GM04504 (cell line): ENCODE results near the gene SEBOX.
A peak's percentile ranks its signal among the peaks of the same experiment; 100 is the strongest.

Experiments
- DNase-seq: peaks from one replicate; pipeline ENCODE4 v3.0.0-alpha.2; 2012; ENCODE audit warnings: low read depth

The SEBOX gene

DNA sequence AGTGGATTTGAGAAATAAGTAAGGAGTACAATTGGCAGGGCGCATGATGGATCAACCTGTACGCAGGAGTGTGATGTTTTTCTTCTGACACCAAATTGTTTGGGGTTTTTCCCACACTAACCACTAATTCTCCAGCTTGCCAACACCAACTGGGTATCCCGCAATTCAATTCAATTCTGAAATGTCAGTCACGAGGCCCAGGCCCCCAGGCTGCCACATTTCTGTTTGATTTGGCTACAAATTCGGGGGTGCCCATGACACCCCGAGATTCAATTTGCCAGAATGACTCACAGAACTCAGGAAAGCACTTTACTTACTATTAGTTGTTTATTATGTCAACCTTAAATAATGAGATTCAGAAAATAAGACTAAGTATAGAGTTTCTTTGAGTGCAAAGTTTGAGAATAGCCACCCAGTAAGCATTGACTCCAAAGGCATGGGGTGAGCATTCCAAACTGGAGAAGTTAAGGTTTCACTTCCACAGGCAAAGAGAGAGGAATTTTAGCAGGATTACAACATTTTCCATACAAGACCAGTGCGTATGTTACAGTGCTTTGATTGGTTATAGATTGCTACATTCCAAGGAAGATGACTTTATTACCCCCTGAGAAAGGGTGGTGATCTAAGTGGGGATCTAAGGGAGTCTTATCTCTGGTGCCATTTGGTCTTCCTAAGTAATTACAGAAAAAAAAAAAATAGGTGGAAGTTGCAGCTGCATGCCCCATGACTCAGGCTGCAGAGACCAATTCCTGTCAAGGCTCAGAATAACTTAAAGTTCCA lies 29.5 kb upstream of the SEBOX start:
- no peak for DNase-seq

DNA sequence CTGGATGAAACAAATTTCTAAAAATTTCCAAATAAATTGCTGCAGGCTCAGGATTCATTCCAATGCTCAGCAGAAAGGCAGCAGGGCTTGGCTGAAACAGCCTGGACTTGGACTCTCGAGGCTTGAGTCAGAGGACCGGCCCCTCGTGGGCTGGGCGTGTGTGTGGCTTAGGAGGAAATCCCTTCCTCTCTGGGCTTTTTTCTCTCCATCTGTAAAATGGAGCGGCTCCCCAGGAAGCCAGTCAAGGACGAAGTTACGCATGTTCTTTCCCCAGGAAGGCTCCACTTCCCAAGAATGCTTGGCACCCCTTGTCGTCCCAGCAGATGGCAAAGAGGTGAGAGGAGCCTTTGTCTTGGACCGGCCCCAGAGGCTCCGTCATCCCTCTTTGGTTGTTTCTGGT lies 27.5 kb upstream of the SEBOX start:
- DNase-seq, result no peak

DNA sequence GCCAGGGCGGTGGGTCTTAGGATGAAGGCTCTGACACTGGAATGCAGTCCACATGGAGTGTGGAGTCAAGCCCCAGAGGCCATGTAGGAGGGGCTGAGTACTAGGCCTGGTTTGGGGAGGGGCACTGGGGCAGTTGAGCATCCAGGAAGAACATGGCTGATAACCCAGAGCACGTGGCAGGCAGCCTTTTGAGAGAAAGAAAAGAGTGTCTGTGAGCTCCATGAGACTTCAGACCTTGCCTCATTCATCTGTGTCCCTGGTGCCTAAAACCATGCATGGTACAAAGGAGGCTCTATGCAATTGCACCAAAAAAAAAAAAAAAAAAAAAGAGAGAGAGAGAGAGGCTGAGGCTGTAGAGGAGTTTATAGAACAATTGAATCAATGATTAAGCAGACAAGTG lies 26.4 kb upstream of the SEBOX start:
- no peak for DNase-seq

DNA sequence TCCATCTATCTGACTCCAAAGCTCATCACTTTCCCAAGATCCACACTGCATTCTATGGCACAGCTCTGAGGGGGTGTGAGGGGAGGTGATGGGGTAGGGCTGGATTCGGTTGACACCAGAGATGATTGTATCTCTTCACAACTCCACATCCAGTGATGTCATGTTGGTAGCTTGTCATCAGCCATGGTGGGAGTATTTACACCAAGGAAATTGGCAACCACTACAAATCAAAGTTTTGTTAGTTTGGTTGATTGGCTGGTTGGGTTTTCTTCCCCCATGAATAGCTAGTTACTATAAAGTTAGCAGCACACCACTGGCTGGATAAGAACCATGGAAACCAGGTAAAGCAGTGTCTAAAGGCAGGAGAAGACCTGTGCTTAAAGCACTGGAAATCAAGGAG lies 26.0 kb upstream of the SEBOX start:
- DNase-seq, result no peak

DNA sequence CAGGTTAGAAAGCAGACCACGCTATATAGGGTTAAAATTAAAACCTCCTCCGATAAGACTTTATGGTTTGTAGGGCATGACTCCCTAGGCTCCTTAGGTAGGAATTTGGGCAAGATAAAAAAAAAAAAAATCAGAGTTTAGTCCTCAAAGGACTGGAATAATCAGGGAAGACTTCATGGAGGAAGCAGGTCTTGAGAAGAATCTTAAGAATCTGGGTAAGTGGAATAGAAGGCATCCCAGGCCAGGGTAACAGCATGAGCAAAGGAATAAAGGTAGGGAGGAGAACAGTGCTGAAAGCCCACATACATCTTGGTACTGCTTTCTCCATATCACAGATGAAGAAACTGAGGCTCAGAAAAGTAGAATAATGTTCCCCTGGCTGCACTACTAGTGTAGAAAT lies 25.6 kb upstream of the SEBOX start:
- no peak for DNase-seq

DNA sequence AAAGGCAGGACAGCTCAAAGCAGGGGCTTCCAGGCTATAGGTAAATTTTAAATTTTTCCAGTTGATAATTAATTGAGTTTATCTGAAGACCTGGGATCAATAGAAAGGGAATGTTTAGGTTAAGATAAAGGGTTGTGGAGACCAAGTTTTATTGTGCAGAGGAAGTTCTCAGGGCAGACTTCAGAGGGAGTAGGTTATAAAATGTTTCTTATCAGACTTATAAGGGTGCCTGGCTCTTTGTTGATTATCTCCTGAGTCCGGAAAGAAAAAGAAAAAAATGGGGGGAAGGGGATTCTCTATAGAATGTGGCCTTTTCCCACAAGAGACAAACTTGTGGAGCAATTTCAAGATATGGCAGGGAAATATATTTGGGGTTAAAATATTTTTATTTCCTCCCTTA lies 25.1 kb upstream of the SEBOX start:
- no peak for DNase-seq

DNA sequence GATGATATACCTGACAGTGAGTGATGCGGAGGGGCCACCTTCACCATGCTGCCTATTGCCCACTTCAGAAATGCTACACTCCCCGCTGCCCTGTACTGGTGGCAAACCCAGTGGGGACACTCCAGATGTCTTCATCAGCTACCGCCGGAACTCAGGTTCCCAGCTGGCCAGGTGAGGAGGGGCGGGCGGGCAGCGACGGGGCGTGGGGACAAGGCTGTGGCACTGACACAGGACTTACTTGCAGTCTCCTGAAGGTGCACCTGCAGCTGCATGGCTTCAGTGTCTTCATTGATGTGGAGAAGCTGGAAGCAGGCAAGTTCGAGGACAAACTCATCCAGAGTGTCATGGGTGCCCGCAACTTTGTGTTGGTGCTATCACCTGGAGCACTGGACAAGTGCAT lies 23.1 kb upstream of the SEBOX start:
- no peak for DNase-seq

DNA sequence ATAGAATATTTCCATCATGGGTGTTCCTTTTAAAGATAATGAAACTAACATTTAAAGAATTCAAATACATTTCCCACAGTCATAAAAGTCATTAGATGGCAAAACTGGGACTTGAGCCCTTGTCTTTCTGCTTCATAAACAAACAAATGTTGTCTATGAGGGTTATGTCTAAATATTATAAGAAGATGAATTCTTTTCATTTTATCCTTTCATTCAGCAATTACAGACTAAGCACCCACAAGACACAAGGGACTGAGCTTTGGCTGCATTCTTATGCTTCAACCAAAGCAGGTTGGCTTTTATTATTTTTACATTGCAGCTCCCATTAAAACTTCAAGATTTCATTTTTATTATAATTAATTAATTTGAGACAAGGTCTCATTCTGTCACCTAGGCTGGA lies 21.4 kb upstream of the SEBOX start:
- no peak for DNase-seq

DNA sequence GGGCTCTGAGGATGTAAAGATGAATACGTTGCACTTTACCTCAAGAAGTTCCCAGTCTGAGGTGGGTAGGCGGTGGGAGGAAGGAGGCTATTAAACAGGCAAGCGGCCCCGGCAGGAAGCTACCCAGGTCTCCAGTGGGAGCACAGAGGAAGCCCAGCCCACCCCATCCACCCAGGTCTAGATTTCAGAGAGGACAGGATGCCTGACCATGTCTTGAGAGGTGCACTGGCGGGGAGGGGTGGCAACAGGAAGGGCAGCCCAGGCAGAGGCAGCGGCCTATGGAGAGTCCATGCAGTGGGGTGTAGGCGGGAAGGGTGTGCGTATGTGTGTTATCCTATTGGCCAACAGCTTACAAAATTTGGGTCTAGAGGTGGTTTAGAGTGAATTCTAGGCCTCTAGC lies 20.4 kb upstream of the SEBOX start:
- no peak for DNase-seq

DNA sequence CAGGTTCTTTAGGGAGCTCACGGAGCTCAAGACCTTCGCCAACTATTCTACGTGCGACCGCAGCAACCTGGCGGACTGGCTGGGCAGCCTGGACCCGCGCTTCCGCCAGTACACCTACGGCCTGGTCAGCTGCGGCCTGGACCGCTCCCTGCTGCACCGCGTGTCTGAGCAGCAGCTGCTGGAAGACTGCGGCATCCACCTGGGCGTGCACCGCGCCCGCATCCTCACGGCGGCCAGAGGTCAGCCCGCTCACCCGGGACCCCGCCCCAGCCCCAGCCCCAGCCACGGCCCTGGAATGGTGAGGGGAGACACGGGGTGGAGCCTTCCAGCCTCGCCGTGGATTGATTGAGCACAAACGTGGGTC lies 20.0 kb upstream of the SEBOX start:
- no peak for DNase-seq

DNA sequence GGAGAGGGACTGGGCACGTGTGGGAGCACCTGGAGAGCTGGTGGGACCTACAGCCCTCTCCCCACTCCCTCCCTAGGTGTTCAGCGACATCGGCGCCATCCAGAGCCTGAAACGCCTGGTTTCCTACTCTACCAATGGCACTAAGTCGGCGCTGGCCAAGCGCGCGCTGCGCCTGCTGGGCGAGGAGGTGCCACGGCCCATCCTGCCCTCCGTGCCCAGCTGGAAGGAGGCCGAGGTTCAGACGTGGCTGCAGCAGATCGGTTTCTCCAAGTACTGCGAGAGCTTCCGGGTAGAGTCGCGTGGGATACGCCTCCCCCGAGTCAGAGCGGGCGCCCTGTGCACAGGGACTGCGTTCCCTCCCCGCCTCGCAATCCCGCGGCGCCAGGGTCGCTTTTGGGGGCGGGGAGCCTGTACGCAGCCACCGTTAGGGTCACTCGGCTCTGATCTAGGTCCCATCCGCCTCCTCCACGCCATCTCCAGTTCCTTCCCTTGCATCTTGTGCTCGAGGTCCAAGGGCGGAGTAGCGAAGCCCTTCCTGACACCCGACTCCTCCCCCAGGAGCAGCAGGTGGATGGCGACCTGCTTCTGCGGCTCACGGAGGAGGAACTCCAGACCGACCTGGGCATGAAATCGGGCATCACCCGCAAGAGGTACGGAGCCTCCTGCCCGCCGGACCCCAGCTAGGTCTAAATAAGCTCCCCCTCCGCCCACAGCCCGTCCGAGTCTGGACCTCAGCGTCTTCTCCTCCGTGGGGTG lies 19.5 kb upstream of the SEBOX start:
- DNase-seq, result no peak

DNA sequence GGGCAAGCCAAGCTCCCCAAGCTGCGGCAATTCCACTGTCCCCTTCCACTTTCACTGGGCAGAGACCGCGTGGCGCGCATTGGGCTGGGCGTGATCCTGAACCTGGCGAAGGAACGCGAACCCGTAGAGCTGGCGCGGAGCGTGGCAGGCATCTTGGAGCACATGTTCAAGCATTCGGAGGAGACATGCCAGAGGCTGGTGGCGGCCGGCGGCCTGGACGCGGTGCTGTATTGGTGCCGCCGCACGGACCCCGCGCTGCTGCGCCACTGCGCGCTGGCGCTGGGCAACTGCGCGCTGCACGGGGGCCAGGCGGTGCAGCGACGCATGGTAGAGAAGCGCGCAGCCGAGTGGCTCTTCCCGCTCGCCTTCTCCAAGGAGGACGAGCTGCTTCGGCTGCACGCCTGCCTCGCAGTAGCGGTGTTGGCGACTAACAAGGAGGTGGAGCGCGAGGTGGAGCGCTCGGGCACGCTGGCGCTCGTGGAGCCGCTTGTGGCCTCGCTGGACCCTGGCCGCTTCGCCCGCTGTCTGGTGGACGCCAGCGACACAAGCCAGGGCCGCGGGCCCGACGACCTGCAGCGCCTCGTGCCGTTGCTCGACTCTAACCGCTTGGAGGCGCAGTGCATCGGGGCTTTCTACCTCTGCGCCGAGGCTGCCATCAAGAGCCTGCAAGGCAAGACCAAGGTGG lies 16.3 kb upstream of the SEBOX start:
- DNase-seq, result no peak

DNA sequence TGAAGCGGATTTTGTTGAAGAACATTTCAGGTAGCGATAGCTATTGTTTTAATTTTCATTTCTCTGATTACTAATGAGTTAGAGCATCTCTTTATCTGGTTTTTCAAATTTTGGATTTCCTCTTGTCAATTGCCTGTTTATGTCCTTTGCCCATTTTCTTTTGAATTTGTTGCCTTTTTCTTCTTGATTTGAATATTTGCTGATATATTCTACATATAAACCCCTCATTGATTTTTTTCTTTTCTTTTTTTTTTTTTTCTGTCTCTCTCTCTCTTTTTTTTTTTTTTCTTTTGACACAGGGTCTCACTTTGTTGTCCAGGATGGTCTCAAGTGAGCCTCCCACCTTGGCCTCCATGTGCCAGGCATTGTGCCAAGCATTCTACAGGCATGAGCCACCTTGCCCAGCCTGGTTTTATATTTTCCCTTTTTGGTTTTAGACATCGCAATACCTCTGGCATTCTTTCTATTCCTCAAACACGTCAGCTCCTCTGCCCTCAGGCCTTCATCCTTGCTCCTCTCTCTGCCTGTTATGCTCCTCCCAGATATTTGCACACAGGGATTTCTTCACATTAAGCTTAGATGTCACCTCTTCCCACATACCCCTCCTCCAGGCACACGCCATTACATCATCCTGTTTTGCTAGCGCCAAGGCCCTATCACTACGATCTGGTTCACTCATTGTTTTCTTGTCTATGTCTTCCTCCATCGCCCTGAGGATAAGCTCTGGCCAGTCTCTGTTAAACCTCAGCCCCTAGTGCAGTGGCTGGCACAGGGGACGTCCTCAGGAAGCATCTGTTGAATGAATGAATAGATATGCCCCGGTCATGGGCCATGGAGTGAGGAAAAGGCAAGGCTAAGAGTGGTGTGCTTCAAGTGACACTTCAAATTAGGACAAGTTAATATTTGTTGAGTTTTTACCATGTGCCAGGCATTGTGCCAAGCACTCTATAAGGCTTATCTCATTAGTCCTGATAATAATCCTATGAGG lies 15.1 kb upstream of the SEBOX start:
- DNase-seq, result no peak

DNA sequence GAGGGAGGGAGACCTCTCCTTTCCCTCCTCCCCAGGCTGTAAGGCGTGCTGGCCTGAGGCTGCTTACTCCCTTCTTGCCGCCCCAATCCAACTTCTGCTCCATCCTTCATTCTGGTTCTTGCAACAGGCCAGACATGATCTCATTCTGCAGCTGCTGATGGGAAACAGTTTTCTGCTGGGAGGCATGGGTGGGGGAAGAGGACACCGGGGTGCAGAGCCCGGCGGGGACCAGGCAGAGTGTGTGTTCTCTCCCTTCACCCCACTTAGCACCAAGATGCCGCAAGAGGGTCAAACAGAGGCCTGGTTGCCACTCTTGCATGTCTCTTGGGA lies 7.9 kb upstream of the SEBOX start:
- DNase-seq, result no peak

DNA sequence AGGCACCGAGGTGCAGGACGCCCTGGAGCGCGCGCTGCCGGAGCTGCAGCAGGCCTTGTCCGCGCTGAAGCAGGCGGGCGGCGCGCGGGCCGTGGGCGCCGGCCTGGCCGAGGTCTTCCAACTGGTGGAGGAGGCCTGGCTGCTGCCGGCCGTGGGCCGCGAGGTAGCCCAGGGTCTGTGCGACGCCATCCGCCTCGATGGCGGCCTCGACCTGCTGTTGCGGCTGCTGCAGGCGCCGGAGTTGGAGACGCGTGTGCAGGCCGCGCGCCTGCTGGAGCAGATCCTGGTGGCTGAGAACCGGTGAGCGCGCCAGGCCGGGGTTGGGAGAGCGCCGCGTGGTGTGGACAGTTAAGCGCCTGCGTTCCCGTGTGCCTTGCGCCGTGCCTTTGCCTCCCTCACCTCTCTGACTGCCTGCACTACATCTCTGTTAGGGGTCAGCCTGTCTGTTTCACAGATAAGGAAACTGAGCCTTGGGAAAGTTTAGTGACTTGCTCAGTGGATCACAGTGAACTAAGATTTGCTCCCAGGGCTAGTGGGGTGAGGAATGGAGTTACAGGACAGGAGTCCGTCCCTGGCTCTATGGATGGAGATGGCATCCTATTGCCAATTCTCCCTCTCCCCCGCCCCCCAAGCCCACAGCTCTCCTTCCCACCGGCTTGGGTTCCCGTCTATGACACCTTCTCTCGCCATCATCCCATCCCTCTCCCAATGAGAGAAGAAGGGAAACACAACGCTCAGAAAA lies 7.4 kb upstream of the SEBOX start:
- DNase-seq, result no peak

DNA sequence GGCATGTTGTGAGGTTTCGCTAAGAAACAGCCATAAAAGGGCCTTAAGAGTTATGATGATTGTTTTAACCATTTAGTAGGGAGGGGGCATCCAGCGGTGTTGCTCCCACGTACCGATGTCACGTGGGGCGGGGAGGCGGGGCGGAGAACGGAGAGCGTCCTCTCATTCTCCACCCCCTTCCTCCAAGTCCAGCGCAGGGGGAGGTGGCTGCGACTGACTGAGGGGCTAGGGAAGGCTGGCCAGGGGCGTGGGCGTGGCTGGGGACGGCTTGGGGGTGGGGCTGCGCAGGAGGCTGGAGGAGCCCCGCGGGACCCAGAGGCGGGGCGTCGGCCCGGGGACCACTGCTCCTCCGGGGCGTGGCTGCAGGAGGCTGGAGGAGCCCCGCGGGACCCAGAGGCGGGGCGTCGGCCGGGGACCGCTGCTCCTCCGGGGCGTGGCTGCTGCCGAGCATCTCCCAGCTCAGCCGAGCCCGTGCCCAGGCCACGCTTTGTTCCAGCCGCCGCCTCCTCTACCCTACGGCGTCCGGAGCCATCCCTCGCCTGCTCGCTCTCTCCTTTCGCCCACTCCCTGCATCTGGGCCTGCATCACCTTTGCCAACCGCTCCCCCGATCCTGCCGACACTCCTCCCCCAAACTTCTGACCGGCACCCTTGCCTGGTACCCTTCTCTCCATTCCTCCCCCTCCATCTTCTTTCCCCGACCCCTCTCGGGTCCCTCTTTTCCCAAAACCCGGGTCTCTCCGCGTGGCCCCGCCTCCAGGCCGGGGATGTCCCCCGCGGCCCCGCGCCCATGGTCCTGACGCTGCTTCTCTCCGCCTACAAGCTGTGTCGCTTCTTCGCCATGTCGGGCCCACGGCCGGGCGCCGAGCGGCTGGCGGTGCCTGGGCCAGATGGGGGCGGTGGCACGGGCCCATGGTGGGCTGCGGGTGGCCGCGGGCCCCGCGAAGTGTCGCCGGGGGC lies 6.5 kb upstream of the SEBOX start, which contains the start of gene SARM1:
Gene SARM1 (plus strand): TSS at position 450 of the 958 bp plus-strand sequence. CDS start 339 bp downstream, at position 789.
- DNase-seq, result peak; percentile 44

DNA sequence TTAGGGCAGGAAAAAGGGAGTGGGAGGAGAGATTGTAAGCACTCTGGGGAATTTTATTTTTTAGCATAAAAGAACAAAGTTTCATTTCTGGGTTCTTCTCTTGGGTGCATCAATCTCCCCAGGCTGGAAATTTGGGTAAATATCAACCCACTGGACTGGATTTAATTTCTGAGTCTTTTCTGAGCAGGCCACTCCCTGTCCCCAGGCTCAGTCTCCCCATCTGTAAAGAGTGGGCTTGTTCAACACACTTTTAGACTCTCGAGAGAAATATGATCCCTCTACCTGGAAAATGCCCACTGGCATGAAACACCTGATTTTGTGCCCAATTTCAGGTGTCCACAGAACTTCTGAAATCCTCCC lies 5.7 kb upstream of the SEBOX start:
- DNase-seq, result no peak

DNA sequence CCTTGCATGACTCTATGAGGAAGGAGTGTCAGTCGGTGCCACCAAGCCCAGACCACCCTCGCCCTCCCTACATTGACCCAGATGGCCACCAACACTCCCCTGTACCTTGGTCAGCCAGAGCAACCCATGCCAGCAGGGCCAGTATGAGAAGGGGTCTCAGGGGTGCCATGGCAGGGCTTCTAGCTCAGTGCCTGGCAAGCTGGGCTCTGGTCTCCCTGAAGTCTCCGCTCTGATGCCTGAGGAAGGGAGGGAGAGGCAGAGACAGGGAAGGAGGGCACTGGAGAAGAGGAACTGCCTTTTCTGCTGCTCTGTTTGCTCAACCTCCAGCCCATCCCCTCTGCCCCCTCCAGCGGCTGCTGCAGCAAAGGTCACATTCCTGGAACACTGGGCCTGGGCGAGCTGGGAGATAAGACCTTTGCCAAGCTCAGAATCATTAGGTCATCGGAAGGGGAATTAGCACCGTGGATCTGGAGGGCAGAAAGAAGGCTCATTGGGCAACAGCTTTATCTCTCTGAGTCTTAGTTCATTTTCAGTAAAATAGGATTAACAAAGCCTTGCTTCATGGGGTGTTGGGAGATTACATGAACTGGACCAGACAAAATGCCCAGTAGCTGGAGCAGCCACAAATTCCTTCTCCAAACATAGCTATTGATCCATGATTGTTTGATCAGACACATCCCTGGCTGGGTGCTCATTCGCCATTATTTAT lies 5.2 kb upstream of the SEBOX start, which contains the start of gene VTN:
Gene VTN (minus strand): TSS at position 273 of the 709 bp plus-strand sequence. CDS start 104 bp downstream, at position 169.
- DNase-seq, result no peak

DNA sequence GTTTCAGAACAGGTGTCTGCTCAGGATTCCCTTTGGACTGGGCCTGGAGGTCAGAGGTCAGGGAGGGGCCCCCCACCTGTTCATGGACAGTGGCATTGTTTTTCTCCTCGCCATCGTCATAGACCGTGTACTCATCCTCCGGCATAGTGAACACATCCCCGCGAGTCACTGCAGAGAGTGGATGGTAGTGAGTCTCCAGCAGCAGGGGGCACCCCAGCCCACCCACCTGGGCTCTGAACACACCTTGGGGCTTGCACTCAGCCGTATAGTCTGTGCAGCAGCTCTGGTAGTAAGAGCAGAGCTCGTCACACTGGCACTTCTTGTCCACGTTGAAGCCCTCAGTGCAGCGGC lies 4.7 kb upstream of the SEBOX start:
- no peak for DNase-seq
